GM23248 (cell line): ENCODE results near the gene EML1.

Experiments
- EZH2 ChIP-seq: fragments of 200-600 bp; sonication (generic); IDR thresholded peaks from 2 replicates; pipeline ENCODE4 v1.6.1; 2018; ENCODE audit warnings: antibody characterized with exemption, mild to moderate bottlenecking; ENCODE audit not compliant: insufficient read depth, poor library complexity, severe bottlenecking
- EZH2phosphoT487 ChIP-seq: fragments of 200-600 bp; sonication (generic); IDR thresholded peaks from 2 replicates; pipeline ENCODE4 v1.6.1; 2018; ENCODE audit warnings: antibody characterized with exemption, moderate library complexity, mild to moderate bottlenecking, low read depth; ENCODE audit not compliant: insufficient read depth

- TF ChIP-seq EZH2, result no peak
- TF ChIP-seq EZH2phosphoT487, result no peak
These were observed 23.0 kb downstream of the EML1 start for GRCh38 chr14:99816217-99816616.
